Activated naive CD4-positive, alpha-beta T cell treated with anti-CD3 and anti-CD28 coated beads, Interleukin-2, amount 50 U/mL, for 24 hours (primary cell): Measurements from ENCODE around the gene OR4D9.
"Not testable (repeated sequence)": the region's sequence is repeated elsewhere in the genome, so short reads cannot be mapped to it uniquely, and the experiment has no call there.

Experiments
- H3K27ac Mint-ChIP-seq: one replicate; pipeline ENCODE4 v1.8.0; 2021; ENCODE audit warnings: mild to moderate bottlenecking, mixed read lengths
- H3K27me3 Mint-ChIP-seq: one replicate; pipeline ENCODE4 v1.8.0; 2021; ENCODE audit warnings: mixed read lengths
- H3K36me3 Mint-ChIP-seq: one replicate; pipeline ENCODE4 v1.8.0; 2021; ENCODE audit warnings: mixed read lengths
- H3K4me1 Mint-ChIP-seq: one replicate; pipeline ENCODE4 v1.8.0; 2021; ENCODE audit warnings: mixed read lengths
- H3K4me3 Mint-ChIP-seq: one replicate; pipeline ENCODE4 v1.8.0; 2021; ENCODE audit warnings: mild to moderate bottlenecking, mixed read lengths
- H3K9me3 Mint-ChIP-seq: one replicate; pipeline ENCODE4 v1.8.0; 2021; ENCODE audit warnings: mixed read lengths

Gene OR4D9

DNA sequence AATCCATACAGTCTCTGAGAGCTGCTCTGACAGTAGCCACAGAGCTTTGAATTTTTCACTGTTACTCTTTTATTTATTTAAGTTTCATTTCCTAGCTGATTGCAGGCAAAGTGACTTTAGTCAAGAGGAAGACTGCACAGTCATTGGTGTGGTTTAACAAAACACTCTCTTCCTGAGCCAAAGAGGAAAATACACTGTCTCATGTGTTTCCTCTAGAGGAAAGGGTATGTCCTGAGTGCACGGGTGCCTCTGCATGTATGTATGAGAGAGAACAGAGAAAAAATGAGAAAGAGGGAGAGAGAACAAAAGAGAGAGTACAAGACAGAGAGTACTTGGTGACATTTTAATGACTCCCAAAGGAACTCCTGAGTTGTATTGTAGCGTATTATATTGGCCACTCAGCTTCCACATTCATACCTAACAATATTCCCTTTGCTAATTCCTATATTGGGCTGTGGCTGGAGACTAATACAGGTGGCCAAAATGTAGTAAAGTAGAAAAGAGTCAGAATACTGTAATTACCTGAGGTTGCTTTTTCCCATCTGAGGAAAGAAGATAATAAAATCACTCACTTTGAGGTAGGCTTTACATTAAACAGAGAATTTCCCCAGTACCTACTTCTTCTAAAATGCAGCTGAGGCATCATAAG, at the start of gene OR4D9:
OR4D9 (plus strand) TSS at position 599 of the 649 bp plus-strand sequence. CDS start 3,374 bp downstream, outside the sequence.
- H3K4me1 Mint-ChIP-seq, result peaks cover 31% of the 10 kb centered on the region
- no peaks in the 10 kb centered on the region for H3K27me3 Mint-ChIP-seq
- H3K4me3 Mint-ChIP-seq, result peak within 1 kb of the TSS; percentile 15
- no peaks in the 10 kb centered on the region for H3K9me3 Mint-ChIP-seq
- H3K27ac Mint-ChIP-seq, result no peak within 1 kb of the TSS
- H3K36me3 Mint-ChIP-seq, result no peaks in the 10 kb centered on the region

- no peaks in the 10 kb centered on the region for H3K9me3 Mint-ChIP-seq
- peaks cover 11% of the 10 kb centered on the region for H3K27me3 Mint-ChIP-seq
- no peak overlapping the region for H3K4me3 Mint-ChIP-seq
- H3K4me1 Mint-ChIP-seq, result no peaks in the 10 kb centered on the region
- H3K27ac Mint-ChIP-seq, result no peak overlapping the region
- no peaks in the 10 kb centered on the region for H3K36me3 Mint-ChIP-seq
Measured at GRCh38 chr11:59463190-59463641, 48.1 kb upstream of the OR4D9 start.

DNA sequence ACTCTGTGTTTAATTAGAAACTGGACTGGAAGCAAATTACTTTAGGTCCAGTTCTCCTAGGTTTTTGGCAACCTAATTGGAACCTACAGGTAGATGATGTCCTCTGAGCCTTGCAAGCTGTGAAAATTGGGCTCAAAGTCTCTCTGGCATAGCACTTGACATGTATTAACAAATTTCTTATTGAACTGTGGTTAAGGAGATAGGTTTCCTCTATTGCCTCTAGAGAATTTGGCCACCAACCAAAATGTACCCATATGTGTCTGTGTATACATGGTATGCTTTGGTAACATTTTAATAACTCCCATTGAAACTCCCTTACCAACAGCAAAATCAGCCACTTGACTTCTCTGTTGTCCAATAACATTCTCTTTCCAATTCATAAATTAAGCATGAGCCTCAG, 38.3 kb upstream of the OR4D9 start, which contains the start of gene OR4D10:
OR4D10 (plus strand) TSS at position 301 of the 400 bp plus-strand sequence. CDS start 4,115 bp downstream, outside the sequence.
- Mint-ChIP-seq H3K27me3 (peaks cover 8% of the 10 kb centered on the region), H3K36me3 (no peaks in the 10 kb centered on the region), H3K4me3 (no peak within 1 kb of the TSS), H3K4me1 (no peaks in the 10 kb centered on the region), H3K9me3 (no peaks in the 10 kb centered on the region), H3K27ac (no peak within 1 kb of the TSS)

DNA sequence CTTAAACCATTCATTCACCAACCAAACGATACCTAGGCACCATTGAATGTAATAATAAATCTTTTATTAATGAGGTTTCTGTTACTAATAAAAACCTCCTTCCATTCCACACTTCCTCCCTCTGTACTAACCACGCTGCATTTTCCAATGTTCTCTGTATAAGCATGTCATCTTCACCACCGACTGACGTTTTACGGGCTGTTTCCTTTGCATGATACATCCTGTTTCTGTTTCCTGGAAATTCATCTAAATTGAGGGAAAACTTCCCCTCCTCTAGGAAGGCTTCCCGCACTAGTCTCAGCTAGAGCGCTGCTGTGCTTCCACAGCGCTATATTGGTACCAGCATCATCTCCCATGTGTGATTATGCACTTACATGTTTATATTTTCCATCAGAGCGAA, 36.2 kb upstream of the OR4D9 start:
- H3K9me3 Mint-ChIP-seq, result no peaks in the 10 kb centered on the region
- peaks cover 4% of the 10 kb centered on the region for H3K27me3 Mint-ChIP-seq
- H3K36me3 Mint-ChIP-seq, result no peaks in the 10 kb centered on the region
- H3K4me3 Mint-ChIP-seq, result no peak overlapping the region
- H3K27ac Mint-ChIP-seq, result no peak overlapping the region
- H3K4me1 Mint-ChIP-seq, result no peaks in the 10 kb centered on the region

DNA sequence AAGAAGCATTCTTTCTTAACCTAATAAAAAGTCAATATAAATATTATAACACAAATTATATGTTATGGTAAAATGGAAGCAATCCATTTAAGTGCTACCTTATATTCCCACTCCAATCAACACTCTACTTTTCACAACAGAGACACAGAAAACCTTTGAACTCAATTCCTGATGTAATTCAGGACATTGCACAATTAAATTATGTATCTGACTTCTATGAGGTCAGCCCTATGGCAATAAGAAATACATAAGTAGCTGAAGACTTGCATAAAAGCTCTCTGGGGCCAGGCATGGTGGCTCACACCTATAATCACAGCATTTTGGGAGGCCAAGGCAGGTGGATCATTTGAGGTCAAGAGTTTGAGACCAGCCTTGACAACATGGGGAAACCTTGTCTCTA, 31.4 kb upstream of the OR4D9 start:
- no peaks in the 10 kb centered on the region for H3K36me3 Mint-ChIP-seq
- H3K27ac Mint-ChIP-seq, result no peak overlapping the region
- H3K4me3 Mint-ChIP-seq, result no peak overlapping the region
- H3K27me3 Mint-ChIP-seq, result peaks cover 2% of the 10 kb centered on the region
- no peaks in the 10 kb centered on the region for H3K4me1 Mint-ChIP-seq
- H3K9me3 Mint-ChIP-seq, result no peaks in the 10 kb centered on the region

DNA sequence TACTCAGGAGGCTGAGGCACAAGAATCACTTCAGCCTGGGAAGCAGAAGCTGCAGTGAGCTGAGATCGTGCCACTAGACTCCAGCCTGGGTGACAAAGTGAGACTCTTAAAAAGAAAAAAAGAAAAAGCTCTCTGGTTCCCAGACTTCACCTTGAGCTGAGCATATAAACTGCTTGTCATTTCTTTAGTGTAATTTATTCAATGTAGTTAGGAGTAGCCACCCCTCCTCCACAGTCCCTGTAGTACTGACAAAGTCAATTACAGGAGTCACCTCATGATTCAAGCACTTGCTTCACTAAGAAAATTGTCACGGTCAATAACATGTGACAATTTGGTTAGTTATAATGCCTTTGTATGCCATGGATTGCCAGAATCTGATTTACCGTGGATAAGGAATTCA, 31.0 kb upstream of the OR4D9 start:
- Mint-ChIP-seq H3K36me3 (no peaks in the 10 kb centered on the region), H3K4me1 (no peaks in the 10 kb centered on the region), H3K27me3 (no peaks in the 10 kb centered on the region)

GRCh38 chr11:59501931-59502330, 9.4 kb upstream of the OR4D9 start:
- Mint-ChIP-seq H3K9me3 (no peaks in the 10 kb centered on the region), H3K27me3 (no peaks in the 10 kb centered on the region), H3K4me3 (no peak overlapping the region), H3K4me1 (no peaks in the 10 kb centered on the region), H3K27ac (no peak overlapping the region), H3K36me3 (no peaks in the 10 kb centered on the region)

More for the DNA sequence above, 31.0 kb upstream of the OR4D9 start:
- Mint-ChIP-seq H3K4me3 (no peak overlapping the region), H3K9me3 (no peaks in the 10 kb centered on the region), H3K27ac (no peak overlapping the region)

DNA sequence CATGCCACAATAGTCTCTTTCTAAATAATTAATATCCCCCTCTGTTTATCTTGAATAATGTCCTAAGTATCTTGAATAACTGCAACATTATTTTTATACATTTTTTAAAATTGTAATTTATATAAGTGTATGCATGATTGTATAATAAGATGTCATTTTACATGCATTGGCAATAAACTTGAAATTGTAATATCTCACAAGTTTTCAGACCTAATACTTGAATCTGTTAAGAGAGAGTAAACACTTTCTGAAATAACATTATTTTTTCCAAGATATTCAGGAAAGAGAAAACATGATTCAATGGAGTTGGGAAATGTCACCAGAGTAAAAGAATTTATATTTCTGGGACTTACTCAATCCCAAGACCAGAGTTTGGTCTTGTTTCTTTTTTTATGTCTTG, 8.1 kb upstream of the OR4D9 start, which contains the start of gene OR4D11:
OR4D11 (plus strand) TSS at position 301 of the 400 bp plus-strand sequence; CDS start at position 301, 0 bp downstream.
- no peaks in the 10 kb centered on the region for H3K9me3 Mint-ChIP-seq

DNA sequence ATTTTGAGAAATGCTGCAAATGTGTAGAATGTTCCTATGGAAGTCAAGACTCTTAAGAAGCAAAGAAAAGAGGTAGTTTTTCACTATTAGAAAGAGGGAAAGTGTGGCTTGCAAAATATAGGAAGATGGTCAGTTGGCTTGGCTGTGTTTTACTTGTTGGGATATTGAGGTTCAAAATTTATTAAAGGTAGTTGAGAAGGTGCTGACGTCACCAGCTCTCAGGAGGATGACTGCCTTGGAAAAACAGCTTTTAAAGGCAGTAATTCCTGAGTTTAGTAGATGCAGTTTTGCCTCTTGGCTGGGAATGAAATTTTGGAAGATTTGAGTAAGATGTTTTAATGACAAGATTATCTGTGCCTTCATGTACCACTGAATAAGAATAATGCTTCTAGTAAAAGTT, 336 bp downstream of the OR4D9 start:
- H3K27ac Mint-ChIP-seq, result no peak overlapping the region
- no peaks in the 10 kb centered on the region for H3K9me3 Mint-ChIP-seq
- no peak overlapping the region for H3K4me3 Mint-ChIP-seq
- H3K36me3 Mint-ChIP-seq, result no peaks in the 10 kb centered on the region
- H3K27me3 Mint-ChIP-seq, result no peaks in the 10 kb centered on the region
- H3K4me1 Mint-ChIP-seq, result peaks cover 31% of the 10 kb centered on the region

More for the DNA sequence above, 8.1 kb upstream of the OR4D9 start, which contains the start of gene OR4D11:
- Mint-ChIP-seq H3K36me3 (no peaks in the 10 kb centered on the region), H3K27ac (no peak within 1 kb of the TSS), H3K4me3 (no peak within 1 kb of the TSS), H3K27me3 (no peaks in the 10 kb centered on the region), H3K4me1 (no peaks in the 10 kb centered on the region)

DNA sequence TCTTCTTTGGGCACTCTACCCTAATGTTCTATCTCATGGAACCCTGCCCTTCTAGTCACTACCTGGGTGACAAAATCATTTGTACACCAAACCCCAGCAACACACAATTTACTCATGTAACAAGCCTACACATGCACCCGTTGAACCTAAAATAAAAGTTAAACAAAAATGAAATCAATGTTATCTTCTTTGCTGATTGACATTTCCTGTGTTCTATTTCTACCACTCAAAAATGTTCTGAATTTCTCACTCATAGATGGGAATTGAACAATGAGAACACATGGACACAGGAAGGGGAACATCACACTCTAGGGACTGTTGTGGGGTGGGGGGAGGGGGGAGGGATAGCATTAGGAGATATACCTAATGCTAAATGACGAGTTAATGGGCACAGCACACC, 8.8 kb downstream of the OR4D9 start:
- not testable (repeated sequence) for H3K4me1 Mint-ChIP-seq, H3K9me3 Mint-ChIP-seq, H3K4me3 Mint-ChIP-seq, H3K27ac Mint-ChIP-seq, H3K27me3 Mint-ChIP-seq, H3K36me3 Mint-ChIP-seq

GRCh38 chr11:59520741-59521140, 9.4 kb downstream of the OR4D9 start:
- H3K27ac Mint-ChIP-seq, result no peak overlapping the region
- no peaks in the 10 kb centered on the region for H3K4me1 Mint-ChIP-seq
- H3K27me3 Mint-ChIP-seq, result no peaks in the 10 kb centered on the region
- no peaks in the 10 kb centered on the region for H3K36me3 Mint-ChIP-seq
- H3K9me3 Mint-ChIP-seq, result no peaks in the 10 kb centered on the region
- no peak overlapping the region for H3K4me3 Mint-ChIP-seq

DNA sequence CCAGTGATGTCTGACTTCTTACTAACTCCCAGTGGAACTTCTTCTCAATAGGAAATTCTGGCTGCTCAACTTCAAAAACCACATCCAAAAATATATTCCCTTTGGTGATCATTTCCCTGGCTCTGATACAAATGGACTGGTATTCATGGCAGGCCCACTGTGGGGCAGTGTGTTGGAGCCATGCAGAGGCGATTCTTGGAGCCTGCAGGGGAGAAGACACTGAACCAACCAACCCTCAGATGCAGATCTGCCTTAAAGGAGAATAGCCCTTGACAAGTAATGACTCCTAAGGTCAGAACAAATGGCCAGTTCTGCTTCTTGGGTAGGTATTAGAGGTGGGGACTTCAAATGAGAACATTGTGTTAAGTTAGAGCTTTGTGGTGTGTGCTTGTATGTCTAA, 12.2 kb downstream of the OR4D9 start:
- no peak overlapping the region for H3K4me3 Mint-ChIP-seq
- no peak overlapping the region for H3K27ac Mint-ChIP-seq
- no peaks in the 10 kb centered on the region for H3K27me3 Mint-ChIP-seq
- H3K36me3 Mint-ChIP-seq, result no peaks in the 10 kb centered on the region
- H3K9me3 Mint-ChIP-seq, result no peaks in the 10 kb centered on the region
- no peaks in the 10 kb centered on the region for H3K4me1 Mint-ChIP-seq

GRCh38 chr11:59528711-59529110, 17.4 kb downstream of the OR4D9 start:
- Mint-ChIP-seq H3K4me3 (no peak overlapping the region), H3K27ac (no peak overlapping the region), H3K9me3 (no peaks in the 10 kb centered on the region), H3K36me3 (no peaks in the 10 kb centered on the region), H3K27me3 (no peaks in the 10 kb centered on the region), H3K4me1 (no peaks in the 10 kb centered on the region)

- Mint-ChIP-seq H3K9me3 (no peaks in the 10 kb centered on the region), H3K36me3 (no peaks in the 10 kb centered on the region), H3K4me3 (no peak overlapping the region), H3K4me1 (peaks cover 8% of the 10 kb centered on the region), H3K27me3 (no peaks in the 10 kb centered on the region), H3K27ac (no peak overlapping the region)
Measured at GRCh38 chr11:59532620-59533019, 21.3 kb downstream of the OR4D9 start.

DNA sequence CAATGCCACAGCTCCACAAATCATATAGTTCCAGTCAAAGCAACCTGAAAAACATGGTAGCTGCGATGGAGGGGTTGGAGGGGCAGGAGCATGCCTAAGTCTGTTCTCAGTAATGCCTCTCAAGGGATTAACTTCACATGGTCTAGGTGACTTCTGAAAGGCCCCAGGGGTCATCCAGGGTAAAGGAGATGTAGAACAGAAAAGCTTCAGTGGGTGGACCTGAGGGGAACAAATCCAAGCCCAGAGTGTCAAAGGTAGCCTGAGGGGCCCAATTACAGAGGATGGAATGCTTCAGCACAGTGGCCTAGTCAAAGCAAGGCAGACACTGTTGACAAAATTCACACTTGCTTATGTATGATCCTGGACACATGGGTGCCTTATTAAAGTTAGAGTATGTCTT, 23.3 kb downstream of the OR4D9 start:
- peaks cover 12% of the 10 kb centered on the region for H3K4me1 Mint-ChIP-seq
- H3K27ac Mint-ChIP-seq, result no peak overlapping the region
- no peaks in the 10 kb centered on the region for H3K27me3 Mint-ChIP-seq
- H3K4me3 Mint-ChIP-seq, result no peak overlapping the region
- H3K36me3 Mint-ChIP-seq, result no peaks in the 10 kb centered on the region
- no peaks in the 10 kb centered on the region for H3K9me3 Mint-ChIP-seq

GRCh38 chr11:59542142-59542810, 30.9 kb downstream of the OR4D9 start:
- peaks cover 8% of the 10 kb centered on the region for H3K4me1 Mint-ChIP-seq
- H3K9me3 Mint-ChIP-seq, result no peaks in the 10 kb centered on the region
- no peaks in the 10 kb centered on the region for H3K27me3 Mint-ChIP-seq
- no peak overlapping the region for H3K27ac Mint-ChIP-seq
- H3K4me3 Mint-ChIP-seq, result no peak overlapping the region
- H3K36me3 Mint-ChIP-seq, result no peaks in the 10 kb centered on the region
